Endothelial cell of umbilical vein (primary cell): ENCODE measurements around the gene DPYD. TPM values are rescaled to one million over a fixed set of nuclear protein-coding genes. Genes with fewer than 3 reads are reported as not detected.

Experiments
- BruUV-seq: library from RNA; stranded (reverse); fragments of 400-500 nt; replicated peaks from 2 replicates; lab custom pipeline; 2021; lab: Mats Ljungman, UMichigan
- CTCF ChIA-PET: fragments of 300-600, 350-600 bp; sonication (Branson Sonifier 250); formaldehyde crosslinking; loops from one replicate; lab custom pipeline; 2021; ENCODE audit warnings: antibody characterized with exemption, inconsistent platforms; lab: Charles Lee
- POLR2A ChIA-PET: fragments of 300-600, 350-600 bp; sonication (Branson Sonifier 250); formaldehyde crosslinking; loops from one replicate; lab custom pipeline; 2021; ENCODE audit warnings: antibody characterized with exemption, inconsistent platforms; lab: Charles Lee
- DNase-seq: peaks from one replicate; pipeline ENCODE4 v3.0.0-alpha.2; 2011; ENCODE audit warnings: low read depth, low spot score
- FAIRE-seq: peaks from 2 replicates; lab custom pipeline; 2011; peaks lifted over from hg19 to GRCh38; lab: Jason Lieb, UNC
- H2AFZ ChIP-seq: 2 replicates; pipeline ENCODE4 v1.6.0; 2012; ENCODE audit warnings: low read depth, low read length, control low read depth, inconsistent platforms
- H3K27ac ChIP-seq: 2 replicates; pipeline ENCODE4 v1.5.1; 2011; ENCODE audit warnings: low read depth, mild to moderate bottlenecking, control low read depth, low read length, moderate library complexity; ENCODE audit not compliant: insufficient read depth
- H3K27me3 ChIP-seq, 2 experiments: 2 replicates each; pipeline versions ENCODE4 v1.6.0 to v1.6.1; 2011; ENCODE audit warnings: low read length in 2 of 2, mixed read lengths in 1 of 2; ENCODE audit not compliant: control insufficient read depth in 2 of 2, insufficient read depth in 2 of 2
- H3K36me3 ChIP-seq, 2 experiments: 2 replicates in 1 of 2; 3 replicates in 1 of 2; pipeline ENCODE4 v1.5.1; 2011; ENCODE audit warnings: low read length in 2 of 2, mild to moderate bottlenecking in 1 of 2, moderate library complexity in 1 of 2; ENCODE audit not compliant: control insufficient read depth in 2 of 2, insufficient read depth in 2 of 2; ENCODE audit errors: extremely low read depth in 1 of 2
- H3K4me1 ChIP-seq: 3 replicates; pipeline ENCODE4 v1.5.1; 2011; ENCODE audit warnings: mild to moderate bottlenecking, low read length; ENCODE audit not compliant: control insufficient read depth, insufficient read depth; ENCODE audit errors: extremely low read depth
- H3K4me2 ChIP-seq: 2 replicates; pipeline ENCODE4 v1.6.1; 2011; ENCODE audit warnings: low read length, control low read depth, mixed read lengths; ENCODE audit not compliant: insufficient read depth
- H3K4me3 ChIP-seq, 3 experiments: fragments of 200-600 bp in 1 of 3; sonication (generic), shearing (Covaris generic) in 1 of 3; replicated peaks in 1 of 3; 2 replicates each; pipeline ENCODE4 v1.5.1; 2011 to 2016; ENCODE audit warnings: control low read depth in 3 of 3, low read length in 3 of 3, mild to moderate bottlenecking in 2 of 3, inconsistent platforms in 1 of 3, low read depth in 1 of 3, moderate library complexity in 1 of 3; ENCODE audit not compliant: insufficient read depth in 1 of 3
- H3K79me2 ChIP-seq: 2 replicates; pipeline ENCODE4 v1.6.0; 2012; ENCODE audit warnings: low read length, inconsistent platforms; ENCODE audit not compliant: control insufficient read depth, insufficient read depth
- H3K9ac ChIP-seq: replicated peaks from 2 replicates; pipeline ENCODE3; 2011; ENCODE audit warnings: low read length, control low read depth; ENCODE audit not compliant: insufficient read depth; ENCODE audit errors: extremely low read depth
- H3K9me1 ChIP-seq: replicated peaks from 3 replicates; pipeline ENCODE4 v1.6.0; 2011; ENCODE audit warnings: mild to moderate bottlenecking, low read length; ENCODE audit not compliant: control insufficient read depth, insufficient read depth; ENCODE audit errors: extremely low read depth
- H3K9me3 ChIP-seq: replicated peaks from 2 replicates; pipeline ENCODE4 v1.5.1; 2012; ENCODE audit warnings: low read length, inconsistent platforms; ENCODE audit not compliant: control insufficient read depth, insufficient read depth
- H4K20me1 ChIP-seq: replicated peaks from 2 replicates; pipeline ENCODE3; 2011; ENCODE audit warnings: mild to moderate bottlenecking, low read length; ENCODE audit not compliant: control insufficient read depth, insufficient read depth; ENCODE audit errors: extremely low read depth
- CTCF ChIP-seq, 2 donors: IDR thresholded peaks; 1 replicate in 1 of 2; 2 replicates in 1 of 2; pipeline ENCODE4 v1.5.1; 2011; ENCODE audit warnings: low read length in 2 of 2, mild to moderate bottlenecking in 2 of 2, moderate library complexity in 2 of 2, control low read depth in 1 of 2, inconsistent platforms in 1 of 2, low read depth in 1 of 2; ENCODE audit not compliant: insufficient read depth in 1 of 2; ENCODE audit errors: extremely low read depth in 1 of 2
- EZH2 ChIP-seq: IDR thresholded peaks from 2 replicates; pipeline ENCODE4 v1.6.1; 2012; ENCODE audit warnings: borderline replicate concordance, low read depth, mild to moderate bottlenecking, moderate library complexity, low read length, inconsistent platforms; ENCODE audit not compliant: severe bottlenecking
- FOS ChIP-seq: IDR thresholded peaks from 2 replicates; pipeline ENCODE4 v1.6.1; 2011; ENCODE audit warnings: mild to moderate bottlenecking, low read length, moderate library complexity, borderline replicate concordance; ENCODE audit not compliant: insufficient read depth
- GATA2 ChIP-seq: IDR thresholded peaks from 2 replicates; pipeline ENCODE4 v1.7.0; 2011; ENCODE audit warnings: low read depth, mild to moderate bottlenecking, moderate library complexity, mixed read lengths, low read length; ENCODE audit not compliant: insufficient read length, insufficient read depth
- JUN ChIP-seq: IDR thresholded peaks from 2 replicates; pipeline ENCODE4 v1.6.1; 2011; ENCODE audit warnings: borderline replicate concordance, low read depth; ENCODE audit not compliant: insufficient read length, insufficient read depth
- MAX ChIP-seq: IDR thresholded peaks from 2 replicates; pipeline ENCODE4 v1.6.1; 2011; ENCODE audit not compliant: insufficient read depth, insufficient read length
- MYC ChIP-seq: IDR thresholded peaks from one replicate; pipeline ENCODE4 v1.6.1; 2011; ENCODE audit warnings: mild to moderate bottlenecking, low read depth, low read length
- POLR2A ChIP-seq: IDR thresholded peaks from 2 replicates; pipeline ENCODE4 v1.6.1; 2012; ENCODE audit warnings: low read depth, mild to moderate bottlenecking, control low read depth, low read length
- POLR2AphosphoS5 ChIP-seq: IDR thresholded peaks from 2 replicates; pipeline ENCODE4 v1.6.1; 2012; ENCODE audit warnings: low read depth, mild to moderate bottlenecking, control low read depth, low read length, moderate library complexity; ENCODE audit not compliant: insufficient read depth
- dilution Hi-C: fragments of 300-500 bp; cut with MboI; formaldehyde crosslinking; loops from one replicate; pipeline ENCODE4 v1.15.0; 2019; ENCODE audit warnings: low sequenced_read_pairs; ENCODE audit not compliant: extremely low pct_ligation_motif_present
- intact Hi-C: fragments of 100-400 bp; cut with micrococcal nuclease; formaldehyde crosslinking; loops from one replicate; pipeline ENCODE4 v1.10.0; 2022
- polyA plus RNA-seq, 4 experiments: library from polyadenylated mRNA; depleted of rRNA in 3 of 4; stranded (reverse) in 3 of 4; unstranded in 1 of 4; fragments of >200 nt; gene quantifications; 2 replicates each; pipeline versions ENCODE4 v1.2.1 to v1.2.3, GENCODE V29; 2011 to 2012; ENCODE audit warnings: missing spikeins in 1 of 4
- total RNA-seq: library from RNA; stranded (reverse); gene quantifications from 2 replicates; pipeline ENCODE4 v1.2.3, GENCODE V29; 2021

The DPYD gene
- total and polyA plus RNA-seq, 2 donors (not counting 3 experiments of a cell fraction or from before 2014, with no cell fraction given), result 4.6 to 15.1 TPM

- no peaks in the 10 kb centered on the region for H3K36me3 ChIP-seq
- no peaks in the 10 kb centered on the region for H3K4me1 ChIP-seq
- H2AFZ ChIP-seq, result no peak overlapping the region
- no peak overlapping the region for H3K4me2 ChIP-seq
- TF ChIP-seq FOS (no peak), GATA2 (no peak), MAX (no peak), POLR2A (no peak), EZH2 (no peak), MYC (no peak), JUN (no peak), POLR2AphosphoS5 (no peak), CTCF (IDR thresholded peaks at IDR 0.05; ENCODE audit: extremely low read depth in 1 of 2, insufficient read depth in 1 of 2, low read depth in 1 of 2, low read length in 2 of 2) (no peak)
- DNase-seq, result no peak
- no peaks in the 10 kb centered on the region for H3K79me2 ChIP-seq
- no TSS peak for BruUV-seq
- dilution Hi-C loops, result no loop called here
- no peaks in the 10 kb centered on the region for H3K9me3 ChIP-seq
- H3K27me3 ChIP-seq, result no peaks in the 10 kb centered on the region
- H3K9ac ChIP-seq, result no peak overlapping the region
- H3K27ac ChIP-seq, result no peak overlapping the region
- intact Hi-C loops, result no loop called here
- ChIA-PET CTCF (interaction anchor here (1.2 kb wide), 2 partner anchors 11 to 599 kb away, joined by 3 read pairs; no protein-coding TSS in a partner anchor), POLR2A (no interaction called here)
- H4K20me1 ChIP-seq, result no peaks in the 10 kb centered on the region
- H3K9me1 ChIP-seq, result no peaks in the 10 kb centered on the region
- no peak for FAIRE-seq
- H3K4me3 ChIP-seq, result no peak overlapping the region
Measured at GRCh38 chr1:97869441-97869840, 51.4 kb downstream of the DPYD start.
